Coronary artery (tissue), 2 donors: ENCODE data around the gene ICAM4.
"Not testable (repeated sequence)": the region's sequence is repeated elsewhere in the genome, so short reads cannot be mapped to it uniquely, and the experiment has no call there.

Experiments
- DNase-seq: peaks from one replicate; pipeline ENCODE4 v3.0.0-alpha.2; 2017; ENCODE audit warnings: low spot score
- H3K27ac ChIP-seq, 2 donors: fragments of 200-600 bp; sonication (generic); one replicate each; pipeline ENCODE4 v1.5.1; 2016 to 2019
- H3K4me3 ChIP-seq: fragments of 200-600 bp; sonication (generic); 2 replicates; pipeline ENCODE4 v1.5.1; 2016; ENCODE audit warnings: mild to moderate bottlenecking, moderate library complexity
- CTCF ChIP-seq: fragments of 200-600 bp; sonication (generic); IDR thresholded peaks from one replicate; pipeline ENCODE4 v1.5.1; 2019; ENCODE audit warnings: antibody characterized with exemption

The ICAM4 gene

GRCh38 chr19:10286803-10287737, at the start of gene ICAM4:
TSS of gene ICAM4 (plus strand) at chr19:10286955. CDS start at chr19:10287013, 58 bp downstream.
- no peak for TF ChIP-seq CTCF
- Histone ChIP-seq H3K27ac (peak within 1 kb of the TSS in 1 of 2 donors; percentile 5), H3K4me3 (peak within 1 kb of the TSS; percentile 25)
- DNase-seq: no peak

- peak overlapping the region in 1 of 2 donors; percentile 67 for H3K27ac ChIP-seq
Measured at GRCh38 chr19:10237702-10238101, 49.1 kb upstream of the ICAM4 start.

GRCh38 chr19:10238172-10238783, 48.5 kb upstream of the ICAM4 start:
- H3K27ac ChIP-seq: peak overlapping the region in 1 of 2 donors; percentile 67
- TF ChIP-seq CTCF: no peak
- DNase-seq: no peak
- H3K4me3 ChIP-seq: no peak overlapping the region

More at GRCh38 chr19:10237702-10238101, 49.1 kb upstream of the ICAM4 start:
- H3K4me3 ChIP-seq: no peak overlapping the region
- no peak for TF ChIP-seq CTCF
- DNase-seq: no peak

- not testable (repeated sequence) for H3K4me3 ChIP-seq, H3K27ac ChIP-seq, DNase-seq
Measured at GRCh38 chr19:10241826-10242449, 44.8 kb upstream of the ICAM4 start.

GRCh38 chr19:10243606-10244005, 43.1 kb upstream of the ICAM4 start:
- Histone ChIP-seq H3K4me3 (no peak overlapping the region), H3K27ac (no peak overlapping the region)
- no peak for DNase-seq
- TF ChIP-seq CTCF: no peak

- no peak overlapping the region for H3K4me3 ChIP-seq
- no peak overlapping the region for H3K27ac ChIP-seq
- no peak for DNase-seq
- no peak for TF ChIP-seq CTCF
Measured at GRCh38 chr19:10245189-10245939, 41.4 kb upstream of the ICAM4 start.

GRCh38 chr19:10246511-10246910, 40.2 kb upstream of the ICAM4 start:
- DNase-seq: no peak
- TF ChIP-seq CTCF: no peak
- Histone ChIP-seq H3K27ac (no peak overlapping the region), H3K4me3 (no peak overlapping the region)
